ENCODE measurements around the gene ADAMTS16.

Gene ADAMTS16

GRCh38 chr5:5315068-5315980 lies 175.2 kb downstream of the ADAMTS16 start:
- no peak overlapping the region for H3K4me3 ChIP-seq (ENCODE audit: low read depth, low read length)
- no peak for DNase-seq (ENCODE audit: low read depth)
- TF ChIP-seq, protein P1, sequence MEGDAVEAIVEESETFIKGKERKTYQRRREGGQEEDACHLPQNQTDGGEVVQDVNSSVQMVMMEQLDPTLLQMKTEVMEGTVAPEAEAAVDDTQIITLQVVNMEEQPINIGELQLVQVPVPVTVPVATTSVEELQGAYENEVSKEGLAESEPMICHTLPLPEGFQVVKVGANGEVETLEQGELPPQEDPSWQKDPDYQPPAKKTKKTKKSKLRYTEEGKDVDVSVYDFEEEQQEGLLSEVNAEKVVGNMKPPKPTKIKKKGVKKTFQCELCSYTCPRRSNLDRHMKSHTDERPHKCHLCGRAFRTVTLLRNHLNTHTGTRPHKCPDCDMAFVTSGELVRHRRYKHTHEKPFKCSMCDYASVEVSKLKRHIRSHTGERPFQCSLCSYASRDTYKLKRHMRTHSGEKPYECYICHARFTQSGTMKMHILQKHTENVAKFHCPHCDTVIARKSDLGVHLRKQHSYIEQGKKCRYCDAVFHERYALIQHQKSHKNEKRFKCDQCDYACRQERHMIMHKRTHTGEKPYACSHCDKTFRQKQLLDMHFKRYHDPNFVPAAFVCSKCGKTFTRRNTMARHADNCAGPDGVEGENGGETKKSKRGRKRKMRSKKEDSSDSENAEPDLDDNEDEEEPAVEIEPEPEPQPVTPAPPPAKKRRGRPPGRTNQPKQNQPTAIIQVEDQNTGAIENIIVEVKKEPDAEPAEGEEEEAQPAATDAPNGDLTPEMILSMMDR (conservative IDR thresholded peaks at IDR 0.05; ENCODE audit: low read depth, low read length): no peak

GRCh38 chr5:5316334-5316733 lies 176.2 kb downstream of the ADAMTS16 start:
- no peak overlapping the region for H3K4me3 ChIP-seq (ENCODE audit: low read depth, low read length)
- TF ChIP-seq, protein P1 (conservative IDR thresholded peaks at IDR 0.05; ENCODE audit: low read depth, low read length): no peak
- peak; percentile 36 for DNase-seq (ENCODE audit: low read depth)

- TF ChIP-seq, protein P1 (conservative IDR thresholded peaks at IDR 0.05; ENCODE audit: low read depth, low read length): no peak
These were observed 177.8 kb downstream of the ADAMTS16 start for GRCh38 chr5:5317976-5318375.

DNA sequence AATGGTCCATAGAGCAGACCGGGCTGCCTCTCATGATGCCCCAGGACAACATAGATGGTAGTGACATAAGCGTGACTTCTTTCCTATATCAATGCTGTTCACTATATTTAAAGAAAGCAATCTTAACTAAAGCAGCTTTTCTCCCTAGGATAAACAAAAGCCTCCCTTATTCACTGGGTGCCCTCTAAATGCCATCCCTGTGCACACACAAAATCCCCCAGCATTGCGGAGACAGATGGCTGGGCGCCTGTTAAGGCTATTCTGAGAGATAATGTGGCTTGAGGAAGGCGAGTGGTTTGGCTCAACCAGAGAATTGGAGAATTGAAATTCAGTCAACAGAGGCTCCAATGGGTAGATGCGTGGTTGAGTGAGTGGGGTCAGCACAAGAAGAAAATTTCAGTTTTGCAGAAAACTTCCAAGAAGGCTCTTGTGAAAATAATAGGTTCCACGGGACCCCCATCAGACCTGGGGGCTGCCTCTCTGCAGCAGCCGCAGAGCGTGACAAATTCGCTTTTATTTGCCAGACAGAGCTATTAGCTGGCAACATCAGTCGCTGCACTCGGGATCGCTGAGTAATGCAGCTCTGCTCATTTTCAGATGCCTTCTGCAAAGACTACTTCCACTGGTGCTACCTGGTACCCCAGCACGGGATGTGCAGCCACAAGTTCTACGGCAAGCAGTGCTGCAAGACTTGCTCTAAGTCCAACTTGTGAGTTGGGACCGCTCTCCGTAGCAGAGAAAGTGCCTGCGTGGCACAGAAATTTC lies 178.5 kb downstream of the ADAMTS16 start:
- TF ChIP-seq, protein P1 (conservative IDR thresholded peaks at IDR 0.05; ENCODE audit: low read depth, low read length): no peak
- no peak overlapping the region for H3K4me3 ChIP-seq (ENCODE audit: low read depth, low read length)
- no peak for DNase-seq (ENCODE audit: low read depth)

More at GRCh38 chr5:5317976-5318375, 177.8 kb downstream of the ADAMTS16 start:
- no peak for DNase-seq (ENCODE audit: low read depth)
- H3K4me3 ChIP-seq (ENCODE audit: low read depth, low read length): no peak overlapping the region

DNA sequence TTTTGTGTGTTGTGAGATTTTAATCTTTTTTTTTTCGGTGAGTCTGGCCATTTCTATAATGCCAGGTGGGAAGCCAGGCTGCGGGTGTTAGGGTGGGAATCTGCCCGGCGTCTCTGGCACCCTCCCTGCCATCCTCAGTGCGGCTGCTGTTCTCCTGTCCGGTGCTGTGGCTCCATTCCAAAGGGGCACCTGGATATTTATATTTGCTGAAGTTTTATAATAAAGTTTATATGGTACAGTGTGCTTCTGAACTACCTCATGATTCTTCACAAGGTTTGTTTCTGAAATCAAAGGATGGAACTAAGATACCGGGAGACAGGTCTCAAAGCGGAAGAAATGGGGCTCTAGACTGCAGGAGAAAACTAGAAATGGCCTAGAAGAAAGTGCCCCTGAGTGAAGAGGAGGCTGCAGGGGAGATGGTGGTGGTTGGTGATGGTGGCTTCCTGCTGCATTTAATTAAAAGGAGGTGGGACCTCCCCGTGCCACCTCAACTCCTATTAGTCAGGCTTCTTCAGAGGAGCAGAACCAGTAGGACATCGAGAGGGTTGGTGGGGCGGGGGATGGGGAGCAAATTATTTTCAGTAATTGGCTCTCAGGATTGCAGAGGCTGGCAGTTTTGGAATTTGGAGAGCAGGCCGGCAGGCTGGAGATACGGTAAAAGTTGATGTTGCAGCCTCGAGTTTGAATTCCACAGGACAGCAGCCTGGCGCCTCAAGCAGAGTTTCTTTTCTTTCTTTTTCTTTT lies 180.1 kb downstream of the ADAMTS16 start:
- TF ChIP-seq, protein P1 (conservative IDR thresholded peaks at IDR 0.05; ENCODE audit: low read depth, low read length): no peak
- no peak overlapping the region for H3K4me3 ChIP-seq (ENCODE audit: low read depth, low read length)
- no peak for DNase-seq (ENCODE audit: low read depth)

GRCh38 chr5:5321137-5321536 lies 181.0 kb downstream of the ADAMTS16 start:
- no peak for DNase-seq (ENCODE audit: low read depth)
- TF ChIP-seq, protein P1 (conservative IDR thresholded peaks at IDR 0.05; ENCODE audit: low read depth, low read length): no peak
- H3K4me3 ChIP-seq (ENCODE audit: low read depth, low read length): no peak overlapping the region
